H1 (cell line): ENCODE data around the gene MAGI2. TPM values are rescaled to one million over a fixed set of nuclear protein-coding genes. Genes with fewer than 3 reads are reported as not detected.

Experiments
- CTCF ChIA-PET: fragments of 300-600 bp; sonication (Branson Sonifier 250); formaldehyde crosslinking; loops from one replicate; lab custom pipeline; 2021; ENCODE audit not compliant: partially characterized antibody; lab: Charles Lee
- POLR2A ChIA-PET: fragments of 300-600 bp; sonication (Branson Sonifier 250); formaldehyde crosslinking; loops from one replicate; lab custom pipeline; 2021; ENCODE audit warnings: inconsistent platforms; ENCODE audit not compliant: partially characterized antibody; lab: Charles Lee
- DNase-seq, 2 experiments: peaks; one replicate each; pipeline versions ENCODE4 v3.0.0 to v3.0.0-alpha.2; 2010 to 2022; ENCODE audit warnings: low spot score in 2 of 2, low read depth in 1 of 2, mixed read lengths in 1 of 2
- FAIRE-seq: peaks from 2 replicates; lab custom pipeline; 2011; peaks lifted over from hg19 to GRCh38; lab: Jason Lieb, UNC
- H2AFZ ChIP-seq: 2 replicates; pipeline ENCODE4 v1.8.1; 2012; ENCODE audit warnings: low read length, inconsistent platforms
- H2AK5ac ChIP-seq: 2 replicates; pipeline ENCODE4 v1.6.1; 2013; ENCODE audit warnings: low read depth, low read length
- H2BK120ac ChIP-seq: replicated peaks from 2 replicates; pipeline ENCODE3; 2013; ENCODE audit warnings: low read depth, low read length, inconsistent platforms
- H2BK12ac ChIP-seq: 2 replicates; pipeline ENCODE4 v1.6.1; 2013; ENCODE audit warnings: low read depth, low read length
- H2BK15ac ChIP-seq: 2 replicates; pipeline ENCODE4 v1.6.1; 2013; ENCODE audit warnings: low read length
- H2BK20ac ChIP-seq: 2 replicates; pipeline ENCODE4 v1.6.1; 2013; ENCODE audit warnings: low read length
- H2BK5ac ChIP-seq: 2 replicates; pipeline ENCODE4 v1.6.1; 2013; ENCODE audit warnings: low read depth, low read length
- H3K14ac ChIP-seq: 2 replicates; pipeline ENCODE4 v1.6.1; 2013; ENCODE audit warnings: inconsistent platforms; ENCODE audit not compliant: insufficient read length
- H3K18ac ChIP-seq: 2 replicates; pipeline ENCODE4 v1.6.1; 2013; ENCODE audit warnings: low read length; ENCODE audit errors: extremely low read depth
- H3K23ac ChIP-seq: 2 replicates; pipeline ENCODE4 v1.6.1; 2013; ENCODE audit warnings: inconsistent platforms; ENCODE audit not compliant: insufficient read length
- H3K23me2 ChIP-seq: 2 replicates; pipeline ENCODE4 v1.6.1; 2013; ENCODE audit warnings: low read depth, low read length
- H3K27ac ChIP-seq: 2 replicates; pipeline ENCODE4 v1.6.1; 2011; ENCODE audit warnings: low read depth, low read length, inconsistent platforms
- H3K27me3 ChIP-seq, 4 experiments: replicated peaks in 1 of 4; 1 replicate in 1 of 4; 2 replicates in 3 of 4; pipeline versions ENCODE4 v1.6.1 to v1.8.1; 2011 to 2013; ENCODE audit warnings: low read length in 3 of 4, mild to moderate bottlenecking in 3 of 4, inconsistent platforms in 2 of 4, mixed read lengths in 2 of 4, moderate library complexity in 1 of 4; ENCODE audit not compliant: control insufficient read depth in 3 of 4, insufficient read depth in 3 of 4; ENCODE audit errors: extremely low read depth in 1 of 4
- H3K36me3 ChIP-seq, 4 experiments: 2 replicates each; pipeline versions ENCODE4 v1.6.1 to v1.8.1; 2011 to 2013; ENCODE audit warnings: mild to moderate bottlenecking in 4 of 4, low read length in 3 of 4, moderate library complexity in 2 of 4, control low read depth in 1 of 4, inconsistent platforms in 1 of 4; ENCODE audit not compliant: insufficient read depth in 4 of 4, control insufficient read depth in 2 of 4
- H3K4ac ChIP-seq: replicated peaks from 2 replicates; pipeline ENCODE3; 2013; ENCODE audit warnings: low read length, low read depth, mixed read lengths, inconsistent platforms; ENCODE audit not compliant: insufficient read length
- H3K4me1 ChIP-seq, 4 experiments: replicated peaks in 1 of 4; 1 replicate in 1 of 4; 2 replicates in 3 of 4; pipeline versions ENCODE4 v1.6.1 to v1.8.1; 2011 to 2013; ENCODE audit warnings: low read length in 3 of 4, inconsistent platforms in 2 of 4, mixed read lengths in 1 of 4; ENCODE audit not compliant: insufficient read depth in 4 of 4, control insufficient read depth in 3 of 4
- H3K4me2 ChIP-seq, 2 experiments: 2 replicates each; pipeline versions ENCODE4 v1.6.1 to v1.8.1; 2011 to 2013; ENCODE audit warnings: low read depth in 2 of 2, low read length in 2 of 2, control low read depth in 1 of 2, inconsistent platforms in 1 of 2, mild to moderate bottlenecking in 1 of 2; ENCODE audit not compliant: insufficient read depth in 1 of 2
- H3K4me3 ChIP-seq, 4 experiments: fragments of 200-600, 300-600 bp in 1 of 4; sonication (generic), shearing (Covaris generic), sonication (Bioruptor Twin) in 1 of 4; 2 replicates each; pipeline versions ENCODE4 v1.5.1 to v1.8.1; 2011 to 2016; ENCODE audit warnings: low read length in 4 of 4, low read depth in 3 of 4, control low read depth in 2 of 4, inconsistent platforms in 2 of 4, mild to moderate bottlenecking in 2 of 4, mixed read lengths in 1 of 4, moderate library complexity in 1 of 4; ENCODE audit not compliant: insufficient read depth in 2 of 4; ENCODE audit errors: extremely low read depth in 1 of 4
- H3K56ac ChIP-seq: replicated peaks from 2 replicates; pipeline ENCODE3; 2013; ENCODE audit warnings: low read depth, mild to moderate bottlenecking, mixed read lengths, low read length, inconsistent platforms; ENCODE audit not compliant: insufficient read length
- H3K79me1 ChIP-seq: 2 replicates; pipeline ENCODE4 v1.6.1; 2013; ENCODE audit warnings: low read depth, low read length, control low read depth
- H3K79me2 ChIP-seq, 2 experiments: 2 replicates each; pipeline versions ENCODE4 v1.6.1 to v1.8.1; 2012 to 2013; ENCODE audit warnings: low read length in 2 of 2, mild to moderate bottlenecking in 2 of 2, inconsistent platforms in 1 of 2; ENCODE audit not compliant: insufficient read depth in 2 of 2, control insufficient read depth in 1 of 2
- H3K9ac ChIP-seq, 4 experiments: replicated peaks in 1 of 4; 1 replicate in 1 of 4; 2 replicates in 3 of 4; pipeline versions ENCODE4 v1.6.1 to v1.8.1; 2011 to 2013; ENCODE audit warnings: low read depth in 3 of 4, low read length in 3 of 4, control low read depth in 2 of 4, mild to moderate bottlenecking in 2 of 4, moderate library complexity in 2 of 4, inconsistent platforms in 1 of 4; ENCODE audit errors: extremely low read depth in 1 of 4
- H3K9me3 ChIP-seq, 2 experiments: 2 replicates each; pipeline versions ENCODE4 v1.6.1 to v1.8.1; 2012 to 2013; ENCODE audit warnings: mild to moderate bottlenecking in 2 of 2, moderate library complexity in 2 of 2, control low read depth in 1 of 2, inconsistent platforms in 1 of 2, low read depth in 1 of 2, low read length in 1 of 2, mixed read lengths in 1 of 2; ENCODE audit not compliant: insufficient read depth in 2 of 2
- H4K20me1 ChIP-seq, 2 experiments: replicated peaks in 1 of 2; 2 replicates each; pipeline versions ENCODE3 to v1.8.1; 2011 to 2013; ENCODE audit warnings: inconsistent platforms in 2 of 2, low read length in 2 of 2, mild to moderate bottlenecking in 1 of 2; ENCODE audit not compliant: insufficient read depth in 2 of 2, control insufficient read depth in 1 of 2
- H4K5ac ChIP-seq: 2 replicates; pipeline ENCODE4 v1.6.1; 2013; ENCODE audit warnings: low read length, low read depth, mixed read lengths, inconsistent platforms; ENCODE audit not compliant: insufficient read length
- H4K8ac ChIP-seq: 2 replicates; pipeline ENCODE4 v1.8.0; 2013; ENCODE audit warnings: mild to moderate bottlenecking, moderate library complexity, low read length, inconsistent platforms; ENCODE audit not compliant: insufficient read depth; ENCODE audit errors: extremely low read depth
- H4K91ac ChIP-seq: replicated peaks from 2 replicates; pipeline ENCODE3; 2013; ENCODE audit warnings: low read length, mixed read lengths, inconsistent platforms; ENCODE audit not compliant: insufficient read length
- CEBPB ChIP-seq: IDR thresholded peaks from 2 replicates; pipeline ENCODE4 v1.6.1; 2012; ENCODE audit warnings: low read depth, low read length
- FOSL1 ChIP-seq: IDR thresholded peaks from 2 replicates; pipeline ENCODE4 v1.6.1; 2011; ENCODE audit warnings: mild to moderate bottlenecking, low read depth, low read length, moderate library complexity; ENCODE audit not compliant: insufficient read depth
- POLR2AphosphoS5 ChIP-seq: IDR thresholded peaks from 2 replicates; pipeline ENCODE4 v1.6.1; 2011; ENCODE audit warnings: low read depth, low read length
- SIRT6 ChIP-seq: IDR thresholded peaks from one replicate; pipeline ENCODE4 v1.7.1; 2012; ENCODE audit warnings: low read length, inconsistent platforms
- SP4 ChIP-seq: IDR thresholded peaks from 2 replicates; pipeline ENCODE4 v1.6.1; 2012; ENCODE audit warnings: low read length, inconsistent platforms
- TCF12 ChIP-seq: IDR thresholded peaks from 2 replicates; pipeline ENCODE4 v1.6.1; 2011; ENCODE audit warnings: low read depth, mild to moderate bottlenecking, low read length
- WGBS, 2 experiments: shearing (Covaris generic) in 1 of 2; methylation state at CpG; one replicate each; pipeline versions ENCODE4 v1.1.6 to v1.1.7; 2013 to 2015; ENCODE audit warnings: low lambda C conversion rate in 2 of 2, mixed read lengths in 2 of 2, inconsistent platforms in 1 of 2, low coverage in 1 of 2, missing lambda C conversion rate in 1 of 2; ENCODE audit not compliant: insufficient replicate concordance in 2 of 2, insufficient coverage in 1 of 2, insufficient read length in 1 of 2; ENCODE audit errors: extremely low coverage in 1 of 2, missing lambda C conversion rate in 1 of 2; 5-methylcytosine and 5-hydroxymethylcytosine counted together
- polyA plus RNA-seq, 7 experiments: library from polyadenylated mRNA; depleted of rRNA in 3 of 7; stranded (reverse) in 5 of 7; unstranded in 2 of 7; fragments of >200 nt in 5 of 7; fragments of 200-250 nt in 2 of 7; gene quantifications; 1 replicate in 5 of 7; 2 replicates in 1 of 7; 4 replicates in 1 of 7; pipeline versions ENCODE4 v1.2.1 to v1.2.3, GENCODE V29; 2011 to 2013; ENCODE audit warnings: missing spikeins in 2 of 7, mixed read lengths in 2 of 7
- total RNA-seq: library from RNA; stranded (reverse); fragmentation: NEBNext Ultra II Directional; extraction: Animal tissue kit (Norgen Biotek cat#: 25700); gene quantifications from 2 replicates; pipeline ENCODE4 v1.2.1, GENCODE V29; 2021
- TF ChIP-seq, protein P1 (sequence below), 3 experiments: IDR thresholded peaks; 1 replicate in 2 of 3; 2 replicates in 1 of 3; pipeline versions ENCODE4 v1.5.1 to v1.6.1; 2011; ENCODE audit warnings: low read length in 3 of 3, mild to moderate bottlenecking in 3 of 3, inconsistent platforms in 2 of 3, low read depth in 1 of 3, moderate library complexity in 1 of 3; ENCODE audit not compliant: insufficient read depth in 1 of 3; ENCODE audit errors: control extremely low read depth in 1 of 3

Gene MAGI2
- total and polyA plus RNA-seq, 2 of the 8 experiments (the other 6 are each of a cell fraction or from before 2014, with no cell fraction given) = 6.0 to 27.3 TPM

DNA sequence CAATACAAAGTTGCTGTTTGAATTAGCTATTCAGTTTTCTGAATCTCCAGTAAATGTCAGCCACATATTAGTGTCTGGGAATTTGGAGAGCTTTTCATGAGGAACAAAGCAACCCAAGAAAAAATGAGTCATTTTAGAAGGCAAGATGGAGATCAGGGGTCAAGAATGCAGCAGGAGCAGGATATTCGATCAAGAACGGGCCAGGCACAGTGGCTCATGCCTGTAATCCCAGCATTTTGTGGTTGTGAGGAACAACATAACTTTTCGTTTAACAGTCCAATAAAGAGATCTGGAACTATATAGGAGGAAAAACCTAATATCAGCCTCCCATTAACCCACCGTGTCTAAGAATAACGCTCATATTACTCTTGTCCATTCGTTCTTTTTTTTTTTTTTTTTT, 600.5 kb downstream of the MAGI2 start:
- DNase-seq = no peak
- no peaks in the 10 kb centered on the region for H3K79me2 ChIP-seq
- WGBS, 2 experiments = 89% methylated on average over 6 of the region's 6 CpGs; no CpG with 5 or more reads in 1 of the 2 experiments

More for the DNA sequence above, 600.5 kb downstream of the MAGI2 start:
- Histone ChIP-seq H3K9ac (no peak overlapping the region), H3K56ac (no peak overlapping the region), H3K4me3 (no peak overlapping the region), H4K5ac (no peak overlapping the region), H3K27ac (no peak overlapping the region), H4K20me1 (no peaks in the 10 kb centered on the region), H2BK20ac (no peak overlapping the region), H3K36me3 (no peaks in the 10 kb centered on the region), H2AK5ac (no peak overlapping the region), H2BK15ac (no peak overlapping the region), H4K8ac (no peak overlapping the region), H2BK5ac (no peak overlapping the region), H4K91ac (no peak overlapping the region), H3K4me1 (no peaks in the 10 kb centered on the region), H2BK12ac (no peak overlapping the region), H3K14ac (no peak overlapping the region), H2BK120ac (no peak overlapping the region), H3K4me2 (no peak overlapping the region), H3K23me2 (no peaks in the 10 kb centered on the region), H3K79me1 (no peaks in the 10 kb centered on the region), H3K23ac (no peak overlapping the region), H3K27me3 (no peaks in the 10 kb centered on the region), H2AFZ (no peak overlapping the region), H3K9me3 (no peaks in the 10 kb centered on the region), H3K4ac (no peak overlapping the region), H3K18ac (no peak overlapping the region)
- TF ChIP-seq SP4 = no peak
- TF ChIP-seq SIRT6 = no peak
- no peak for TF ChIP-seq TCF12
- no peak for TF ChIP-seq CEBPB
- TF ChIP-seq POLR2AphosphoS5 = no peak
- TF ChIP-seq, protein P1, sequence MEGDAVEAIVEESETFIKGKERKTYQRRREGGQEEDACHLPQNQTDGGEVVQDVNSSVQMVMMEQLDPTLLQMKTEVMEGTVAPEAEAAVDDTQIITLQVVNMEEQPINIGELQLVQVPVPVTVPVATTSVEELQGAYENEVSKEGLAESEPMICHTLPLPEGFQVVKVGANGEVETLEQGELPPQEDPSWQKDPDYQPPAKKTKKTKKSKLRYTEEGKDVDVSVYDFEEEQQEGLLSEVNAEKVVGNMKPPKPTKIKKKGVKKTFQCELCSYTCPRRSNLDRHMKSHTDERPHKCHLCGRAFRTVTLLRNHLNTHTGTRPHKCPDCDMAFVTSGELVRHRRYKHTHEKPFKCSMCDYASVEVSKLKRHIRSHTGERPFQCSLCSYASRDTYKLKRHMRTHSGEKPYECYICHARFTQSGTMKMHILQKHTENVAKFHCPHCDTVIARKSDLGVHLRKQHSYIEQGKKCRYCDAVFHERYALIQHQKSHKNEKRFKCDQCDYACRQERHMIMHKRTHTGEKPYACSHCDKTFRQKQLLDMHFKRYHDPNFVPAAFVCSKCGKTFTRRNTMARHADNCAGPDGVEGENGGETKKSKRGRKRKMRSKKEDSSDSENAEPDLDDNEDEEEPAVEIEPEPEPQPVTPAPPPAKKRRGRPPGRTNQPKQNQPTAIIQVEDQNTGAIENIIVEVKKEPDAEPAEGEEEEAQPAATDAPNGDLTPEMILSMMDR (IDR thresholded peaks at IDR 0.05; ENCODE audit: control extremely low read depth in 1 of 3, insufficient read depth in 1 of 3, low read depth in 1 of 3, low read length in 3 of 3) = no peak
- no peak for TF ChIP-seq FOSL1
- ChIA-PET POLR2A (no interaction called here), CTCF (interaction anchor here (0.7 kb wide), 1 partner anchor 138 kb away, joined by 4 read pairs; no protein-coding TSS in a partner anchor)
- FAIRE-seq = no peak
